HEK293 (cell line): Measurements from ENCODE around the gene SLC35B3.
"Not testable (repeated sequence)": the region's sequence is repeated elsewhere in the genome, so short reads cannot be mapped to it uniquely, and the experiment has no call there.

ENCODE experiments used
- CTCF ChIP-seq: fragments of 450-650 bp; formaldehyde crosslinking; IDR thresholded peaks from 2 replicates; pipeline ENCODE4 v1.5.1; 2016; ENCODE audit warnings: missing biosample characterization, missing genetic modification characterization
- ELK4 ChIP-seq: IDR thresholded peaks from 2 replicates; pipeline ENCODE4 v1.6.1; 2011; ENCODE audit warnings: mild to moderate bottlenecking, low read depth, low read length, borderline replicate concordance
- REST ChIP-seq: fragments of 450-650 bp; formaldehyde crosslinking; IDR thresholded peaks from 2 replicates; pipeline ENCODE4 v1.5.1; 2016; ENCODE audit warnings: missing biosample characterization, missing genetic modification characterization
- YY1 ChIP-seq: fragments of 450-650 bp; formaldehyde crosslinking; IDR thresholded peaks from 2 replicates; pipeline ENCODE4 v1.5.1; 2018; ENCODE audit warnings: missing biosample characterization, missing genetic modification characterization
- ZFP3 ChIP-seq: fragments of 450-650 bp; formaldehyde crosslinking; IDR thresholded peaks from 2 replicates; pipeline ENCODE4 v1.5.1; 2016; ENCODE audit warnings: low read depth, missing biosample characterization, missing genetic modification characterization
- ZNF114 ChIP-seq: fragments of 450-650 bp; formaldehyde crosslinking; IDR thresholded peaks from 2 replicates; pipeline ENCODE4 v1.5.0; 2017; ENCODE audit warnings: missing biosample characterization, missing genetic modification characterization
- ZNF148 ChIP-seq: fragments of 450-650 bp; formaldehyde crosslinking; IDR thresholded peaks from 2 replicates; pipeline ENCODE4 v1.5.0; 2017; ENCODE audit warnings: missing biosample characterization, missing genetic modification characterization, borderline replicate concordance
- ZNF501 ChIP-seq: fragments of 450-650 bp; formaldehyde crosslinking; IDR thresholded peaks from 2 replicates; pipeline ENCODE4 v1.5.1; 2016; ENCODE audit warnings: missing biosample characterization, missing genetic modification characterization

GRCh38 chr6:8405946-8406345 lies 29.4 kb downstream of the SLC35B3 start:
- not testable (repeated sequence) for TF ChIP-seq CTCF (tag by site-specific recombination); ZNF114 (tag by site-specific recombination); ZNF148; ZFP3 (tag by site-specific recombination); REST (tag by site-specific recombination); ELK4; YY1 (tag by site-specific recombination); ZNF501 (tag by site-specific recombination)
